ENCODE measurements around the gene ODC1.

The ODC1 gene

GRCh38 chr2:10413503-10413902, 34.6 kb downstream of the ODC1 start:
- no peak for DNase-seq

- DNase-seq = peak; percentile 21
Measured at GRCh38 chr2:10412380-10412779, 35.7 kb downstream of the ODC1 start.

GRCh38 chr2:10411557-10411956, 36.6 kb downstream of the ODC1 start:
- DNase-seq = no peak

DNA sequence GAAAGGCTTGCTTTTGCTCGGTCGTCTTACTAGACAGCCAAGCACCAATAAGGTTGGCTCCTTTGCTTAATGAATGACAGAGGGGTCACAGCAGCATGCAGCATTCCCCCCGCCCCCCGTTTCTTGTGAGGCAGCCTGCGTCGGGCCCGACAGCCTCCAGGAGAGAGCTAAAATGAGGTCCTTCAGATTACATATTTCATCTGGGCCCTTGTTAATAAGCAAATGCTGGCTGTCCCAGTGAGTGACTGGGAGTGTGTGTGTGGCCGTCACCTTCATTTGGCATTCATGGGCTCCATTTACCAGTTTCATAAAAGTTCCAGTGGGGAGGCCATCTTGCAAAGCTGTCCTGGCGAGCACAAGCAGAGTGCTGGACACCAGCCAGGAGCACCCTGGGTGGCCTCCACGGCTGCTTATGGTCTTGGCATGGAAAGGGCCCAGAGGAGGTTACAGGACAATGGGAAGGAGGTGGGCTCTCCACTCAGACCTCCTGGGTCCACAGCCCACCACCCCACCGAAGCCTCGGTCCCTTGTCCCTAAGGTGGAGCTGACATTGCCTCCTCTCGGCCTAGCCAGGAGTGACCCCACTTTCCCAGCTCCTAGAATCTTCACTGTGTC, 37.2 kb downstream of the ODC1 start:
- DNase-seq = no peak

DNA sequence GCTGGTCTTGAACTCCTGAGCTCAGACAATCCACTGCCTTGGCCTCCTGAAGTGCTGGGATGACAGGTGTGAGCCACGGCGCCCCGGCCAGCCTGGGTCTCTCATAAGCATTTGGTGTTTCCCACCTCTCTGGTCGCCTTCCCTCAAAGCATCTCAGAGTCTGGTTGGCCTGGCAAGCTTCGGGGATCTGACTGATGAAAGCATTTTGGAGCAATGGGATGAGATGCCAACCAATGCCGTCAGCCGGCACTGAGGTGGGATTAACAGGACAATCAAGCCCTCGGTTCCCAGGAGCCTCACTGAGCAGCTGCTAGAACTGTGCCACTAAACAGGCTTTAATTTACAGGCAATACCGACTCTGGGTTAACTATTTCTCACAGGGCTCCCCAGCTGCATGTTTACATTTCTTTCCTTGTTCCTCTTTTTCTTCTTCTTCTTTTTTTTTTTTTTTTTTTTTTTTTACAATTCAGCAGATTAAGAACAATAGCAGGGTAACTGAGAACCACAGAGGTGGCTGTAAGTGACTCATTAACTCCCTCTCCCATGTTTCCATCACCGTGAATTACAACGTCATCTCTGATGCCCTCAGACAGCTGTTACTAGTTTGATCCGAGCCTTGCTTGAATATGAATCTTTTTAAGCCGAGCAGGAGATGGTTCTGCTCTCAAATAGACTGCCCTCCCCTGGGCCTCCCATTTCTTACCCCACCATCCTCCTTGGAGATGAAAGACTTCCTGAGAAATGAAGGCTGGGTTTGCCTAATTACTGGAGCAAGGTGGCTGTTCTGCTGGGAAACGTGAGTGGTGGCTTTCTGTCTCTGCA, 37.9 kb downstream of the ODC1 start:
- DNase-seq = no peak

GRCh38 chr2:10408649-10409579, 39.2 kb downstream of the ODC1 start:
- peak; percentile 88 for DNase-seq

GRCh38 chr2:10407841-10408648, 40.1 kb downstream of the ODC1 start:
- peak; percentile 70 for DNase-seq

DNA sequence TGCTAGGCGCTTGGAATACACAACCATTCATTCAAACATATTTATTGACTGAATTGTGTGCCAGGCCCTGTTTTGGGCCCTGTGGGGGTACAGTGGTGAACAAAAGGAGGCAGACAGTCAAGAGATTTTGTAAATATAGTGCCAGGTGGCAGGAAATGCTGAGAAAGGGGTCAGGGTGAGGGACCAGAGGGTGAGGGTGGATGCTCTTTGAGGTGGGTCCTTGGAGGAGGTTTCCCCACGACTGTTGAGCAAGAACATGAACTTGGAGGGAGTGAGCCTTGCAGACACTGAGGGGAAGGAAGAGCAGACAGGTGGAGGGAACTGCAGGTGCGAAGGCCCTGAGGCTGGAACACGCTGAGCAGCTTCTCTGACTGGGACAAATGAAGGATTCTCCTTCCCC, 40.7 kb downstream of the ODC1 start:
- no peak for DNase-seq

- no peak for DNase-seq
Measured at GRCh38 chr2:10406491-10407188, 41.5 kb downstream of the ODC1 start.

DNA sequence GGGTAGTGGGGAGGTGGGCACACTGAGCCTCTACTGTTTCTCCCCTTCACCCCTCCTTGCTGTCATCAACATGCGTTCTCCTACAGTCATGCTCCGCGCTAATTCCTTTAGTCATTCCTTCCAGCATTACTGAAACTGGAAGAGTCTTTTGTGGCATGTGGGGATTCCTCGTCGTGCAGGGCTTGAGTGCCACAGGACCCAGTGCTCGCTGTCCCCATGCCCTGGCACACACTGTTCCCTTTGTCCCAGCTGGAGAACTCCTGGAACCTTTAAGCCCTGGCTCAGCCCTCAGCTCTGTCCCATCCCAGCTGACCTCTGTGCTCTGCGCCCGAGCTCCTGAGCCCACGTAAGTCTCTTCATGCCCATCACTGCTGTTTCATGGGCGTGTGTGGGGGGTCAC, 42.1 kb downstream of the ODC1 start:
- no peak for DNase-seq

- no peak for DNase-seq
Measured at GRCh38 chr2:10405448-10405847, 42.7 kb downstream of the ODC1 start.

- no peak for DNase-seq
Measured at GRCh38 chr2:10404324-10405143, 43.6 kb downstream of the ODC1 start.

- DNase-seq = no peak
Measured at GRCh38 chr2:10402653-10403215, 45.4 kb downstream of the ODC1 start.

DNA sequence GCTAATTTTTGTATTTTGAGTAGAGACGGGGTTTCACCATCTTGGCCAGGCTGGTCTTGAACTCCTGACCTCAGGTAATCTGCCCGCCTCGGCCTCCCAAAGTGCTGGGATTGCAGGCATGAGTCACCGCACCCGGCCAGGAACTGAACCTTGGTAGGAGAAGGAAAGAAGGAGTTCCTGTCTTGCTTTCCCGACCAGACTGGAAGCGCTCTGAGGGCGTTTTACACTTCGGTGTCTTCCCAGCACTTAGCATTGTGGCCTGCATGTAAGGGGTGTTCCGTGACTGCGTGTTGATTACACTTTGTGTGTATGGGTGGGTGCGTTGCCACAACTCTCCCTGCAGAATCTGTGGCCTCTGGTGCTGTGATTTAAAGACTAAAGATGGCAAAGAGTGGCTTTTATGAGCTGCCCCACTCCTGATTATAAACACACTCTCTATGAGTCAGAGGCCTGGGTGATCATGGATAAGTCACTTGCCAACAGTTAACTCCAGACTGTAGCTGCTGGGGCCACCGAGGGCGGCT, 46.0 kb downstream of the ODC1 start:
- no peak for DNase-seq

- no peak for DNase-seq
Measured at GRCh38 chr2:10400978-10401951, 46.9 kb downstream of the ODC1 start.

GRCh38 chr2:10400568-10400977, 47.6 kb downstream of the ODC1 start:
- peak; percentile 22 for DNase-seq

DNA sequence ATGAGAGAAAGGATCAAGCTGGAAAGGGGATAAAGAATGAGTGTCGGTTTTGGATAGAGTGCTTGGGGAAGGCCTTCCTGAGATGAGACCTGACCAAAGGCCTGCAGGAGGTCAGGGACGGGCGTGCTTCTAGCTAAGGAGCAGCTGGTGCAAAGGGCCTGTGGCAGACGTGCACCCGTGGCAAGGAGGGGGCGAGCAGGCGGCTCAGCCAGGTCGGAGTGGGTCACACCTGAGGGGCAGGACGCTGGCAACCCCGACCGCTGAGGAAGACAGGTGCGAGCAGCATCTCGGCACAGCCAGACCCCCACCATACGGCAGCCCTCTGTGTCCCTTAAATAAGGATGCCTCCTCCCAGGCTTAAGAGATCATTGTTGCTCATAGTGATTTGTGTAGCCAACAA, 48.1 kb downstream of the ODC1 start:
- DNase-seq = no peak

DNA sequence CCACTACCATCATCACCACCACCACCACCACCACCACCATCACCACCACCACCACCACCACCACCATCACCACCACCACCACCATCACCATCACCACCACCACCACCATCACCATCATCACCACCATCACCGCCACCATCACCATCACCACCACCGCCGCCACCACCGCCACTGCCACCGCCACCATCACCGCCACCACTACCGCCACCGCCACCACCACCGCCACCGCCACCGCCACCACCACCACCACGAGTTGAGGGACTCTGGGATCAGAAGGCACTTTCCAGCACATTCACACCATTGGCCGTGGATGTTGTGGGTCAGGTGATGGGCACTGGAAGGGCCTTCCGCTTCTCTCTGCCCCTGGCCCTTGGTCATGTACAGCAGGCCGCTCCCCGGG, 48.8 kb downstream of the ODC1 start:
- DNase-seq = no peak

DNA sequence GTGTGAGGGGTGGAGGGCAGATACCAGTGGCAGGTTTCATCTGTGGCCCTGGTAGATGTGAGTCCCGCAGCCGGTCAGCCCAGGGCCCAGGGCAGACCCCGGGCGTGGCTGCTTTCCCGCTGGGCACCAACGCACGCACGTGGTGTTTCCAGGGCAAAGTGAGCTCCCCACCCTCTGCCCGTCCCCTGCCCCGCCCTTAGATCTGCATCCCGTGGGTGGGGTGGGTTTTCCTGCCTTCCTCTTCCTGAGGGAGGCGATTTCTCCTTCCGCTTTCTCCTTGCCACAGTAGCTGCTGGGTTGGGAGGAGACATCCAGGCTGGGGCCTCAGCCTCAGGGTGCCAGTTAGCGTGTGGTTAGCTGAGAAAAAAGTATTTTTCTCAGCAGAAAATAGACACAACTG, 49.6 kb downstream of the ODC1 start:
- no peak for DNase-seq
